GM19238 (cell line): ENCODE measurements around the gene MAP2K5.

Source experiments
- DNase-seq: peaks from one replicate; pipeline ENCODE4 v3.0.0; 2011; ENCODE audit warnings: low spot score; ENCODE audit not compliant: insufficient read length

The MAP2K5 gene

GRCh38 chr15:67779549-67780111 lies 237.1 kb downstream of the MAP2K5 start:
- no peak for DNase-seq

GRCh38 chr15:67781061-67781460 lies 238.6 kb downstream of the MAP2K5 start:
- no peak for DNase-seq

GRCh38 chr15:67781907-67782690 lies 239.6 kb downstream of the MAP2K5 start:
- DNase-seq = no peak

GRCh38 chr15:67782691-67782991 lies 240.1 kb downstream of the MAP2K5 start:
- DNase-seq = no peak

DNA sequence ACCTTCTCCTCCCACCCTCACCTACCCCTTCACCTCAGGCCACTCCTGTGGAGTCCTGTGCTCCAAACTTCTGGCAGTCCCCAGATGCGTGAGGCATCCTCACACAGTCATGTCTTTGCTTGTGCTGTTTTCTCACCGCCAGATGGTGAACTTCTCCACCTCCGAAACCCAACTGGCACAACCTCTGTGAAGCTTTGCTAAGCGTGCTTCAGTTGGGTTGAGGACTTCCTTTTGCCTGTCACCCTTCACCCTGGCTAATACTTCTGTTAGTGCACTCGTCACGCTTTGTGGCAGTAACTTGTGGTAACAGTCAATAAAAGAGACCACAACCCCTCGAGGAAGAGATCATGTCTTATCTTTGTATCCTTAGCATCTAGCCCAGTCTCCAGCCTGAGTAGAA lies 240.8 kb downstream of the MAP2K5 start:
- DNase-seq = peak; percentile 47

DNA sequence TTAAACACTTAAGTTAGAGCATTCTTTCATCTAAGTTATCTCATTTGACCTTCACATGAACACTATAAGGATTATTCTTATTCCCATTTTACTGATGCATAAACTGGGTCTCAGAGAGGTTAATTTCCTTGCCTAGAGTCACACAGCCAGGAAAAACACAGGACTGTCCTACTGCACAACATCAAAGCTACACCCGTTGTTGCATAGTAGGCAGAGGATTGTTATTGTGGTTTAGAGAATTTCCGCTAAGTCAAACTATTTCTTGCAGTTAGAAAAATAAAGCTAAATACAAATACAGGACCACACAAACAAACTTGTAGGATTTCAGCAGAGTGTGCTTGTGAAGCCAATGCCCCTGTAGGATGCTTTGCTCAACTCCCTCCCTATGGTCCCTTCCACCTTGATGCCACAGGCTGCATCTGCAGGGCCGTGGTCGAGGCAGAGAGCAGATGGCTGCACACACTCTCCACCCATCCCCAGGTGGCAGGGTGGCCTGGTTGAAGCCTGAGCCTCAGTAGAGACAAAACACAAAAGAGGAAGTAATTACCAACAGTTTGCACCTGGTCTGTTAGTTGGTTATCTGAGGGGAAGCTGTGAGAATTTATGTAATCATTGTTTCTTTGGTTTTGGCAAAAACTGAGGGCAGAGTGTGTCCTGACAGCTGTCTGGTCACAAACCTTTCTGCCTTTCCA lies 241.7 kb downstream of the MAP2K5 start:
- peak; percentile 57 for DNase-seq

DNA sequence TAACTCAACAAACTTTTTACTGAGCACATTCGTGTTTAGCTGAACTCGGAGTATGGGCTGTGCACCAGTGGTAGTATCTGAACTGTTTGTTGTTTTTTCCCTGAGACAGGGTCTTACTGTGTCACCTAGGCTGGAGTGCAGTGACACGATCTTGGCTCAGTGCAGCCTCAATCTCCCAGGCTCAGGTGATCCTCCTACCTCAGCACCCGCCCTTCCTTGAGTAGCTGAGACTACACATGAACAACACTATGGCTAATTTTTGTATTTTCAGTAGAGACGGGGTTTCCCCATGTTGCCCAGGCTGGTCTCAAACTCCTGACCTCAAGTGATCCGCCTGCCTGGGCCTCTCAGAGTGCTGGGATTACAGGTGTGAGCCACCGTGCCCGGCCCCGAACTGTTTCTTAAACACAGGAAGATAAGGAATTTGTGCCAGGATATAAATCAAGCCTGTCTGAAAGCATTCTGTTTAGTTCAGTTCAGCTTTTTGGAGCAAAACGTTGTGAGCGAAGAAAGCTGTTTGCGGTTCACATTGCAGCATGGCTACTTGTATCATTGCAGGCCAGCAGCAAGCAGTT lies 242.4 kb downstream of the MAP2K5 start:
- DNase-seq = no peak

- DNase-seq = no peak
These were observed 242.9 kb downstream of the MAP2K5 start for GRCh38 chr15:67785431-67785830.

DNA sequence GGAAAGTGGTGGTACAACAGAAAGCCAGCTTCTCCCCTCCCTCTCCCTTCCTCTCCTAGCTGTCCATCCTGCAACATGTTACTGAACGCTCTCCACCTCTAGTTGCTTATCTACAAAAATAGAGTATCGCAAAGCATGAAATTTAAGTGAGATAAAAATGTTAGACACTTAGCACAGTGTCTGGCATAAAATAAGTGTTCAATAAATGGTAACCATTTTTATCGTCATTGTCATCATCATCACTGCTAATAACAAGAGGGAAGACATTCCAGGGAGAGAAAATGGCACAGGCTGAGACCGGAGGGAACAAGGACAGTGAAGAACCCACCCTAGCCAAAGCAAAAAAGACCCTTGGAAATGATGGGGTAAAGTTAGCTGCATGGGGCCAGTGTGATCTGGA lies 244.1 kb downstream of the MAP2K5 start:
- no peak for DNase-seq

GRCh38 chr15:67788986-67789385 lies 246.5 kb downstream of the MAP2K5 start:
- DNase-seq = no peak

DNA sequence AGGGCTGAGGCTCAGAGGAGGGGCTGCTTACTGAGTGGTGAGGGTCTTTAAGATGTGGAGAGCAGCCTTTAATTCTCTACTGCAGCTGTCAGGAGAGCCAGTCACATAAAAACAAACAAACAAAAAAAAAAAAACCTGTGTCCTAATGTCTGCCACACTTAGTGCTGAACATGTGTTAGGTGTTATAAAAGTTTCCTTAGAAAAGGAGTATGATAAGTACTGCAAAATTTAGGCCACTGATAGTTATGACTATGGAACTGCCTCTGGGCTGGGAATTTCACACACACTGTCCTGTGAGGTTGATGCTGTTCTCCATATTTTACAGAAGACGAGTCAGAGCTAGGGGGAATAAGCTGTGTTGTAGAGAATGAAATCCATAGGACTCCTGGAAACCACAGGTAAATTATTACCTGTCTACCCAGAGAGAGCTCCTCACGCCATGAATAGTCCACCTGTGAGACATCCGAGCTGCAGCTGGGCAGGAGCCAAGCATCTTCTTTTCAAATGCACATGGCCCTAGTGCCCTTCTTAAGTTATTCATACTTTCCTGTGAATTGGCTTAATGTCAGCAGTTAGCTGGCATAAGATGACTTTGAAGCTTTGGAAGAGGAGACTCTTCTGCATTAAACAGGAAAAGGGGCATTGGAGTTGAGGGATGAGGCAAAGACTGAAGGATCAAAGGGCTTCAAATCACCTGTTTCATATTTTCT lies 248.3 kb downstream of the MAP2K5 start:
- DNase-seq = no peak

GRCh38 chr15:67792250-67792942 lies 249.9 kb downstream of the MAP2K5 start:
- DNase-seq = no peak

GRCh38 chr15:67794832-67795574 lies 252.5 kb downstream of the MAP2K5 start:
- no peak for DNase-seq

DNA sequence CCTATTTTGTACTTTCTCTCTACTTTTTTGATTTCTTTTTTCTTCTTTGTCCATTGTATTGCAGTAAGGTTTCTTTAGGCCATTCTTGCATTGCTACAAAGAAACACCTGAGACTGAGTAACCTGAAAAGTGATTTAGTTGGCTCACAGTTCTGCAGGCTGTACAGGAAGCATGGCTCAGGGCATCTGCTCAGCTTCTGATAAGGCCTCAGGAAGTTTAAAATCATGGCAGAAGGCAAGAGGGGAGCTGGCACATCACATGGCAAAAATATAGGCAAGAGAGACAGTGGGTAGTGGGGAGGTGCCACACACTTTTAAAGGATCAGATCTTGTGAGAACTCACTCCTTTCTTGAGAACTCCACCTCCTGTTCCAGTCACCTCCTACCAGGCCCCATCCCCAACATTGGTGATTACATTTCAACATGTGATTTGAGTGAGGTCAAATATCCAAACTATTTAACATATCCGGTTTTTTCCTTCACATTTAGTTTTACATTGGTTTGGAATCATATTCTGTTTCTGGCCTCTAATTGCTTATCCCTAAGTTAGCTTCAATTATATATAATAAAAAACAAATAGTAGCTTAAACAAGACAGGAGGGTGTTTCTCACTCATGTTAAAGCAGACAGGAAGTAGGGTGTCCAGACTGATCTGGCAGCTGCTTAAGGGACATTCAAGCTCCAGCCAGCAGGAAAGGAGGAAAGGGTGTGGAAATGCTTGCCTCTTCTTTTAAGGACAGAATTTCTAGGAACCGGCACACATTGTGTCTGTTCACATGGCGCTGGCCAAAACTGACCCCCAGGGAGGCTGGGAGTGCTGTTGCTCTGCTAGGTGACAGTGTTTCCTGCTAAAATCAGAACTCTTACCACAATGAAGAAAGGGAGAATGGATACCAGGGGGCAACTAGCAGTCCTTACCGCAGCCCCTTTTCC lies 254.0 kb downstream of the MAP2K5 start:
- no peak for DNase-seq

- DNase-seq = no peak
These were observed 257.3 kb downstream of the MAP2K5 start for GRCh38 chr15:67799801-67800205.

GRCh38 chr15:67801142-67801541 lies 258.6 kb downstream of the MAP2K5 start:
- DNase-seq = no peak

DNA sequence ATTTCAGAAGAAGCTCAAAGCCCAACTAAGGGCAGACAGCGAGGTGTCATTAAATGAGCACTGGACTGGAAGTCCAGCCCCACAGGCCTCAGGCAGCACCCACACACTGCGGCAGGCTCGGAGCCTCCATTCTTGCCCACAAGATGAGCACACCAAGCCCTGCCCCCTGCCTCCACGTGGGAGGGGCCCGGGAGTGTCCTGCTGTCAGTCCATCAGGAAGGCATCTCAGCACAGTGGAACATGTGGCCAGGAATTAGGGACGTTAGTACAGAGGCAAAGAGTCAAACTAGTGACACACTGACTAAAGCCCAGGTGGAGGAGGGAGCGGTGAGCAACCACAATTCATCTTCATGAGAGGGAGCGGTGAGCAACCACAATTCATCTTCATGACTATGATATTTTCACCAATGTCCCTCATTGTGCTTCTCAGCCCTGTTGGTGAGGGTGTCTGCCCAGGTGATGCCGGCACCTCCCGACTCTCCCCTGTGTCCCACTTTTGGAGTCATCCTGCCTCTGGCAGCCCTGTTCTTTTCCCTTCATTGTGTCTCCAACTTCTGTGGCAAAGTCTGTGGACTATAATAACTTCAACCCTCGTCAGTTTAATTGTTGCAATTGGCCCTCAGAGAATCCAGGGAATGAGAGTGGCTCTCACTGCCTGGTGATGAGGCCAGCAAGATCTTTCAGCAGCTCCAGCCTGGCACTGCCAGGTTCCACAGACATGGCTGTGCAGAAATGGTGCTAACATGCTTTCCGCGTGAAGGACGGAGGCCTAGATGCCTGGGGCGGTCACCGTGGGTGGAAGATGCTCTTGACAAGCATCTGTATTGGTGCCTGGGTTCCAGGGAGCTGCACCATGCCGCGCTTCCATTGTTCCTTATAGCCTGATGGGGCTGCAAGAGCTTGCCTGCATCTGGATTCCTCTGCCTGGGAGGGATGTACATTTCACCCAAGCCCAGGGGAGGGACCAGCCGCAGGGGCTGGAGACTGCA lies 259.7 kb downstream of the MAP2K5 start:
- no peak for DNase-seq

DNA sequence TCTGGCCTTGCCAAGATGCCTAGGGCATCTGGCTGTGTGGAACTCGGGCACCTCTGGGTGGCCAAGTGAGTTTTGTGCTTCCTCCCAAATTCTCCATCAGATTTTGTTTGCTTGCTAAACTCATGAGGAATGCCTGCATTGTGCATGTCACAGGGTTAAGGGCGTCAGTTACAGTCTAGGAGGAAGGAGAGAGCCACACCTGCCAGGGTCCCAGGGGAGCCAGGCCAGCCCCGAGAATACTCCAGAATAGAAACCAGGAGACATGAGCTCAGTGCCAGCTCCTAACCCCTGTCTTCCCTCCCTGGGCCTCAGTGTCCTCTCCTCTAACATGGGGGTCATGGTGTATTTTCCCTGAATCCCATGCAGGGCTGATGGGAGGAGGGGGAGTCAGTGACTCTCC lies 260.8 kb downstream of the MAP2K5 start:
- DNase-seq = no peak
